IgD-negative memory B cell (primary cell): ENCODE data around the gene VPS13A. TPM values are rescaled to one million over a fixed set of nuclear protein-coding genes. Genes with fewer than 3 reads are reported as not detected.
"Not testable (repeated sequence)": the region's sequence is repeated elsewhere in the genome, so short reads cannot be mapped to it uniquely, and the experiment has no call there.

Experiments used
- H3K27ac Mint-ChIP-seq, 3 donors: one replicate each; pipeline ENCODE4 v1.8.0; 2020 to 2022; ENCODE audit warnings: mild to moderate bottlenecking in 3 of 3, mixed read lengths in 3 of 3, moderate library complexity in 1 of 3
- H3K27me3 Mint-ChIP-seq: one replicate; pipeline ENCODE4 v1.8.0; 2021; ENCODE audit warnings: mixed read lengths
- H3K36me3 Mint-ChIP-seq: one replicate; pipeline ENCODE4 v1.8.0; 2020; ENCODE audit warnings: mild to moderate bottlenecking, mixed read lengths
- H3K4me1 Mint-ChIP-seq, 3 donors: one replicate each; pipeline ENCODE4 v1.8.0; 2020 to 2022; ENCODE audit warnings: mixed read lengths in 3 of 3, mild to moderate bottlenecking in 1 of 3
- H3K4me3 Mint-ChIP-seq, 4 donors: one replicate each; pipeline ENCODE4 v1.8.0; 2020 to 2022; ENCODE audit warnings: mild to moderate bottlenecking in 4 of 4, mixed read lengths in 4 of 4, moderate library complexity in 3 of 4
- H3K9me3 Mint-ChIP-seq, 3 donors: one replicate each; pipeline ENCODE4 v1.8.0; 2020 to 2021; ENCODE audit warnings: mixed read lengths in 3 of 3, mild to moderate bottlenecking in 1 of 3
- polyA plus RNA-seq: library from polyadenylated mRNA; unstranded; fragments of 300-500 nt; fragmentation: Illumina TruSeq; gene quantifications from one replicate; pipeline ENCODE4 v1.2.3, GENCODE V29; 2021

Gene VPS13A
- polyA plus RNA-seq, 1 donor from 2014 or later: 3.9 TPM

DNA sequence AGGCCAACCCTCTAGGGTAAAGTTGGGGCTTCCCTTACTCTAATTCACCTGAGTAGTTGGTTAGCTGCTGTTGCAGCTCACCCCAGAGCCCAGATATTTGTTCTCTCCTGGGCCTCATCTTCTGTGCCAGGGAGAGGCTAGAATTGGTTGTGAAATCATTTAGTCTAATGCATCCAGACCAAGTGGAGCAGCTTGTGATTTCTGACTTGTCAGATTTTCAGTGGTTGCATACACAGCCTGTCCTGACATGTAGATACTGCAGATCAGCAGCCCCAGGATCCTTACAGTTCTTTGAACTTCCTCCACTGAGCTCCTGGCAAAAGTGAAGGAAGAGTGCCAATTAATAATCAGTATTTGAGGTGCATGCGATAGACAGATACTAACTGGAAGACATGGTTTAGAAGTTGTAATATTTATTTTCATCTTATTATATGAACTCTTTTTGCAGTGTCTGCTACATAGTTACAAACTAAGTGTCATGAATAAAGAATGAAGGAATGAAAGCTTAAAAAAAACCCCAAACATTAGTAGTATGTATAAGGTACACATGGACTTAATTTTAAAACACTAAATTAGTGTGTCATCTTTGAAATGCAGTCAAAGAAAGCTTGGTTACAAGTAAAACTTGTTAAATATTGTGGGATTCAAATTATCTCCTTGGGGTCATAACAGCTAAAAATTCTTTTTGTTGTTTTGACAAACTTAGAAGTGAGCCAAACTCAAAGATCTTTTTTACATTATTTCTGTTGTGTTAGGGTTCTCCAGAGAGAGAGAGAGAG, 128.5 kb downstream of the VPS13A start:
- Mint-ChIP-seq H3K27me3 (no peaks in the 10 kb centered on the region), H3K27ac (no peak overlapping the region), H3K4me1 (peaks cover 0 to 2% (median 0%) of the 10 kb centered on the region in 3 donors), H3K9me3 (no peaks in the 10 kb centered on the region), H3K4me3 (no peak overlapping the region), H3K36me3 (peaks cover 10% of the 10 kb centered on the region)

DNA sequence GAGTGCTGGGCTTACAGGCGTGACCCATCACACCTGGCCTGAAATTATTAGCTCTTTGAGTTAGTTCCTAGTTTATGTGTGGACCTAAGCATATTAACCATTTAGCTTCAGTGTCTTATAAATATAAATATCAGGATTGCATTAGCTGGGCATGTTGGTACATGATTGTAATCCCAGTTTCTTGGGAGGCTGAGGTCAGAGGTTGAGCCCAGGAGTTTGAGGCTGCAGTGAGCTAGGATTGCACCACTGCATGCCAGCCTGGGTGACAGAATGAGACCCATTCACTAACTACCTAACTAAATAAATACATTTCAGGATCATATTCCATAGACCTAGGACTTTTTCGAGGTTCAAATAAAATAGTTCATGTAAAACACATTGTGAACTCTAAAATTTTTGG, 129.8 kb downstream of the VPS13A start:
- Mint-ChIP-seq H3K4me1 (peaks cover 0 to 2% (median 0%) of the 10 kb centered on the region in 3 donors), H3K27ac (no peak overlapping the region), H3K9me3 (no peaks in the 10 kb centered on the region), H3K27me3 (no peaks in the 10 kb centered on the region), H3K36me3 (peaks cover 20% of the 10 kb centered on the region), H3K4me3 (no peak overlapping the region)

DNA sequence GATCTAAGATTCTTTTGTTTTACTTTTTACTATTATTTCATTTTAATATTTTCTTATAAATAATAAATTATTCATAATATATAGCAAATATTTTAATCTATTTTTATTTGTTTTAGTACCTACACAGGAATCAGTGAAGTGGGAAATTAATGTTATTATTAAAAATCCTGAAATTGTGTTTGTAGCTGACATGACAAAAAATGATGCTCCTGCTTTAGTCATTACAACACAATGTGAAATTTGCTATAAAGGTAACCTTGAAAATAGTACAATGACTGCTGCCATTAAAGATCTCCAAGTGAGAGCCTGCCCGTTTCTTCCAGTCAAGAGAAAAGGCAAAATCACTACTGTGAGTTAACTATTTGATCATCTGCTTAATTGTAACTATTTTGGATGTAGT, 138.7 kb downstream of the VPS13A start:
- no peaks in the 10 kb centered on the region for H3K4me1 Mint-ChIP-seq
- peaks cover 15% of the 10 kb centered on the region for H3K36me3 Mint-ChIP-seq
- H3K9me3 Mint-ChIP-seq: no peaks in the 10 kb centered on the region
- H3K27me3 Mint-ChIP-seq: no peaks in the 10 kb centered on the region
- H3K4me3 Mint-ChIP-seq: no peak overlapping the region
- H3K27ac Mint-ChIP-seq: no peak overlapping the region

DNA sequence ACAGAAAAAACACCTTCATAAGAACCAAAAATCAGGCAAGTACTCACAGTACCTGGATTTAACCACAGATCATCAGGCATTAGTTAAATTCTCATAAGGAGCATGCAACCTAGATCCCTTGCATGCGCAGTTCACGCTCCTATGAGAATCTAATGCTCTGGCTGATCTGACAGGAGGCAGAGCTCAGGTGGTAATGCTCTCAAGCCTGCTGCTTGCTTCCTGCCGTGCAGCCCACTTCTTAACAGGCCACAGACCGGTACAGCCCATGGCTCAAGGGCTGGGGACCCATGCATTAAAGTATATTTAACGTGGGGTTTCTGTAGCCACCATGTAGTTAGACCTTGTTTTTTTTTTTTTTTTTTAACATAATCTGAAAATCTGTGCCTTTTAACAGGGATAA, 147.7 kb downstream of the VPS13A start:
- H3K27me3 Mint-ChIP-seq: no peaks in the 10 kb centered on the region
- no peak overlapping the region for H3K4me3 Mint-ChIP-seq
- H3K4me1 Mint-ChIP-seq: no peaks in the 10 kb centered on the region
- H3K36me3 Mint-ChIP-seq: peaks cover 13% of the 10 kb centered on the region
- no peaks in the 10 kb centered on the region for H3K9me3 Mint-ChIP-seq
- H3K27ac Mint-ChIP-seq: peak overlapping the region in 1 of 3 donors; percentile 20

DNA sequence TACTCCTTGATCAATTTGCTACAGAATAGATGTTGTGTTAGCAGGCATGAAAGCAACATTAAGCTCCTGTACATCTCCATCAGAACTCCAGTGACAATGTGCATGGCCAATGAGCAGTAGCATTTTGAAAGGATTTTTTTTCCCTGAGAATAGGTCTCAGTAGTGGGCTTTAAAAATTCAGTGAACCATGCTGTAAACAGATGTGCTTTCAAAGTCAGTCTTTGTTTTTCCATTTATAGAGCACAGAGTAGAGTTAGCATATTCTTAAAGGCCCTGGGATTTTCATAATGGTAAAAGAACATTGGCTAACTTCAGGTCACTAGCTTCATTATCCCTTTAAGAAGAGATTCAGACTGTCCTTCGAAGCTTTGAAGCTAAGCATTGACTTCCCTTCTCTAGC, 150.8 kb downstream of the VPS13A start:
- Mint-ChIP-seq H3K9me3 (no peaks in the 10 kb centered on the region), H3K27me3 (no peaks in the 10 kb centered on the region), H3K27ac (peak overlapping the region in 1 of 3 donors; percentile 45), H3K4me1 (no peaks in the 10 kb centered on the region), H3K36me3 (peaks cover 10% of the 10 kb centered on the region), H3K4me3 (no peak overlapping the region)

DNA sequence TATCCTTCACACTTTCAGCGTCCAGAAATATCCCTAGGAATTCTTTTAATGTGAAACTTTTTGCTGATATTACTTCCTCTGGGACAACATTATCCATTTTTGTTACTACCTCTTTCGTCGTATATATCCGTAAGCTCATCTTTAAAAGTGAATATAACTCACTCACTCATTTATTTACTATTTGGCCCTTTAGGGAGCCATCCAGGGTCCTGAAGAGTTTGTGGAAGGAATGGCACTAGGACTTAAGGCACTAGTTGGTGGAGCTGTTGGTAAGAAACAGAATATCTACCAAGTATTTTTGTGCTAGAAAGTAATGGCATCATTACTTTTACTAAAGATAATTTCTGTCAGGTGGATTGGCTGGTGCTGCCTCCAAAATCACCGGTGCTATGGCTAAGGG, 192.7 kb downstream of the VPS13A start:
- no peak overlapping the region for H3K4me3 Mint-ChIP-seq
- peaks cover 22% of the 10 kb centered on the region for H3K36me3 Mint-ChIP-seq
- H3K4me1 Mint-ChIP-seq: no peaks in the 10 kb centered on the region
- no peak overlapping the region for H3K27ac Mint-ChIP-seq
- no peaks in the 10 kb centered on the region for H3K27me3 Mint-ChIP-seq
- H3K9me3 Mint-ChIP-seq: peaks cover 2 to 4% (median 3%) of the 10 kb centered on the region in 3 donors

DNA sequence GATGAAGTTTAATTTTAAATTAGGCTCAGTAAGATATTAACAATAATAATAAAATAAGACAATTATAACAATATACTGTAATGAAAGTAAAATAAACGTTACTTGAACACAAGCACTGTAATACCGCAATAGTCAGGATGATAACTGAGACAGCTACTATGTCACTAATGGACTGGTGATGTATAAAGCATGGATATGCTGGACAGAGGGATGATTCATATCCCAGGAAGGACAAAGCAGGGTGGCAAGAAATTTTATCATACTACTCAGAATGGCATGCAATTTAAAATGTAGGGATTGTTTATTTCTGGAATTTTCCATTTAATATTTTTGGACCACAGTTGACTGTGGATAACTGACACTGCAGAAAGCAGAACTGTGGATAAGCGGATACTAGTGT, 196.9 kb downstream of the VPS13A start:
- Mint-ChIP-seq H3K27me3 (no peaks in the 10 kb centered on the region), H3K36me3 (peaks cover 9% of the 10 kb centered on the region), H3K4me1 (no peaks in the 10 kb centered on the region), H3K9me3 (peaks cover 2 to 4% (median 3%) of the 10 kb centered on the region in 3 donors), H3K4me3 (no peak overlapping the region), H3K27ac (no peak overlapping the region)

DNA sequence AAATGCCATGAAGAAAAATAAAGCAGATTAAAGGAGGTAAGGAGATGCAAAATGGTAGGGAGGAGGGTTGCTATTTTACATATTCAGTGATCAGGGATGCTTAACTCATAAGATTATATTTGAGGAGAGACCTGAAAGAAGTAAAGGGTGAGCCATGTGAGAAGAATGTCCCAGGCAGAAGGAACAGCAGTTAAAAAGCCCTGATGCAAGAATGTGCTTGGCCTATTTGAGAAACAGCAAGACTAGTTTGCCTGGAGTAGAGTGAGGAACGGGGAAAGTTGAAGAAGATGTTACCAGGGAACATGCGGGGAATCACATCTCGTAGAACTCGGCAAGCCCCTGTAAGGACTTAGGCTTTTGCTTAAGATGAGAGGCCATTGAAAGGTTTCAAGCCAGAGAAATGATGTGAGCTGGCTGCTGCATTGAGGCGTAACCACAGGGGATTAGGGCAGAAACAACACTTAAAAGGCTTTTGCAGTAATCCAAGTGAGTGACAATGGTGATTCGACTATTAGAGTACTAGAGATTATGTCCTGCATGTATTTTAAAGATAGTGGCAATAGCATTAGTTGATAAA, 198.7 kb downstream of the VPS13A start:
- no peaks in the 10 kb centered on the region for H3K27me3 Mint-ChIP-seq
- H3K27ac Mint-ChIP-seq: no peak overlapping the region
- peaks cover 6% of the 10 kb centered on the region for H3K36me3 Mint-ChIP-seq
- H3K9me3 Mint-ChIP-seq: peaks cover 2 to 3% (median 3%) of the 10 kb centered on the region in 3 donors
- H3K4me3 Mint-ChIP-seq: no peak overlapping the region
- H3K4me1 Mint-ChIP-seq: peaks cover 0 to 1% (median 0%) of the 10 kb centered on the region in 3 donors

DNA sequence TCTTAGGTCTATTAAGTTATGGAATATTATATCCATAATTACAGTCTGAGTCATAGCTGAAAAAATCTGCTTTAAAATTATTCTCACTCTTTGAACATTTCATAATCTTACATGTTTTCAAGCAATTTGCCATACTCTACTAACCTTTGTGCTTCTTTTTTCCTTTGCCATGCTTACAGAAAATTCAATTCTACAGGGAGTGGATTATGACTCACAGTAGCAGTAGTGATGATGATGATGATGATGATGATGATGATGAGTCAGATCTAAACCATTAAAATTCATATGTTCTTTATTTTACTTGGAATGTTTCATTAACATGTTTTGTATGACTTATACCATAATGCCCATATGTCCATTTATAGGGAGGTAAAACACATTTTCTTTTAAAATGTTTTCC, 207.1 kb downstream of the VPS13A start:
- Mint-ChIP-seq H3K4me1 (peaks cover 0 to 1% (median 0%) of the 10 kb centered on the region in 3 donors), H3K4me3 (no peak overlapping the region), H3K36me3 (peaks cover 2% of the 10 kb centered on the region), H3K9me3 (no peaks in the 10 kb centered on the region), H3K27ac (peak overlapping the region in 1 of 3 donors; percentile 62), H3K27me3 (no peaks in the 10 kb centered on the region)

DNA sequence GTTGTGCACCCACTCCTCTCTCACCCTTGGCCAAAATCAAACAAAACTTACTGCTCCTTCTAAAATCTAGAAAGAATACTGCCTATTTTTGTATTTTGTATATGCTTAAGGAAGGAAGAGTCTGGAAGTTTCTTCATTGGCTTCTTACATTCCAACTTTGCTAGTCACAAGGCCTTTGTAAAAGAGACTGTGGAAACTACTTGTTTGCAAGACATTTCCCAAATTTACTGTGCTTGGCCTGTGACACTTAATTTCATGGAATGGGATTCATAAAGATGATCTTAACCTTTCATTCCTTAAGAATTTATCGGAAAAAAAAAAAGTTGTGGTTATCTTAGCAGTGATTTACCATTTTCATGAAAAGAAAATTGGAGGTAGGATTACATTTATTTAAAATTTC, 208.9 kb downstream of the VPS13A start:
- Mint-ChIP-seq H3K27me3 (no peaks in the 10 kb centered on the region), H3K9me3 (no peaks in the 10 kb centered on the region), H3K4me1 (no peaks in the 10 kb centered on the region), H3K27ac (no peak overlapping the region), H3K4me3 (no peak overlapping the region), H3K36me3 (no peaks in the 10 kb centered on the region)

DNA sequence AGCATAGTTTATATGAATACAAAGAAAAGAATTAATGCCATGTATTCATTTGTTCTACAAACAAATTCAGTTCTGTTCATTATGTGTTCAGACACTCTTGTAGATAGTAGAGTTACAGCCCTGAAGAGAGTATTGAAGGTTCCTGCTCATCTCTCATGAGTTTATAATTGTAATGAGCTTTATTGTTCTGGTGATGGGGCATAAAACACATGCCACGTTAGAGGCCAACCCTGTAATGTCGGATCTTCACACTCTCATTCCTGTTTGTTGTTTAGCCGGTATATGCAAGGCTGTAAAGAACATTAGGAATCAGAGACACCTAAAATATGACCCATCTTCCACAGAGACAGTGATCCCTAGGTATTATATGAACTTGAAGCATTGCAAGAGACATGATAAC, 214.5 kb downstream of the VPS13A start:
- H3K36me3 Mint-ChIP-seq: no peaks in the 10 kb centered on the region
- H3K9me3 Mint-ChIP-seq: no peaks in the 10 kb centered on the region
- H3K4me3 Mint-ChIP-seq: no peak overlapping the region
- no peaks in the 10 kb centered on the region for H3K4me1 Mint-ChIP-seq
- H3K27ac Mint-ChIP-seq: no peak overlapping the region
- no peaks in the 10 kb centered on the region for H3K27me3 Mint-ChIP-seq

DNA sequence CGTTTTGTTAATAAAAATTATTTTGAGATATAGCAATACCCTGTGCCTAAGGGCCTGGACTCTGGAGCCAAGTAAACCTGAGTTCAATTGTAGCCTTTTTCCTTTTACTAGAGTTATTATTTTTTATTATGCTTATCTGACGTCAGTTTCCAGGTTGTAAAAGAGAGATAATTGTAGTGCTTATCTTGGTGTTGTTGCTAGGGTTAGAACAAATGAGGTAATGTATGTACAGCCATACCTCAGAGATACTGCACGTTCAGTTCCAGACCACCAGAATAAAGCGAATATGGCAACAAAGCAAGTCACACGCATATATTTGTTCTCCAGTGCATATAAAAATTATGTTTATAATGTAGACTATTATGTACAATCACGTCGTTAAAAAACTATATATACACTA, 215.0 kb downstream of the VPS13A start:
- H3K4me3 Mint-ChIP-seq: no peak overlapping the region
- no peaks in the 10 kb centered on the region for H3K4me1 Mint-ChIP-seq
- no peaks in the 10 kb centered on the region for H3K9me3 Mint-ChIP-seq
- no peaks in the 10 kb centered on the region for H3K36me3 Mint-ChIP-seq
- H3K27me3 Mint-ChIP-seq: no peaks in the 10 kb centered on the region
- no peak overlapping the region for H3K27ac Mint-ChIP-seq

DNA sequence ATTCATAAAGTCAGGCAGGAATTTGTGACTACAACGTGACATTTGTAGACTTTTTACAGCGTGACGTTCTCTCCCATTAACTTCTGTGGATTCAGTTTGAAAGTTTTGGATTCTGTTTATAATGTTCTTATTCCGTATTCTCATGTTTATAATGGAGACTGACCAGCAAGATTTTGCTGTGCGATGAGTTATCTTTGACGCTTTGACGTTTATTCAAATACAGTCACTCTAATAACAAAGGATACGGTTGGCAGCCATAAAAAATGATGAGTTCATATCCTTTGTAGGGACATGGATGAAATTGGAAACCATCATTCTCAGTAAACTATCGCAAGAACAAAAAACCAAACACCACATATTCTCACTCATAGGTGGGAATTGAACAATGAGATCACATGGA, 221.2 kb downstream of the VPS13A start:
- not testable (repeated sequence) for H3K27me3 Mint-ChIP-seq, H3K9me3 Mint-ChIP-seq, H3K36me3 Mint-ChIP-seq, H3K4me1 Mint-ChIP-seq, H3K4me3 Mint-ChIP-seq, H3K27ac Mint-ChIP-seq

DNA sequence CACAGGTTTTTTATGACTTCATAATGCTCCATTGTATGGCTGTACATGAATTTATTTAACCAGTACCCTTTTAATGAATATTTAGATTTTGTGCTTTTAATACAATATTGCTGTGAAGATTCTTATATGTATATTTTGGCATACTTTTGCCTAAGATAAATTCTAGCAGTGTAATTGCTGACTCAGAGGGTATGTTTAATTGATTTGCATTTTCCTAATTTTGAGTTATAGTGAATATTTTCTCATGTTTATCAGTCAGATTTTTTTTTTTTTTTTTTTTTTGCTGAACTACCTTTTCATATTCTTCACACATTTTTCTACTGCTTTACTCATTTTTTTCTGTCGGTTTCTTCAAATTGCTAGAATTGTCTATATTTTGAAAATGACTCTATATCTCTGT, 222.6 kb downstream of the VPS13A start:
- no peak overlapping the region for H3K27ac Mint-ChIP-seq

DNA sequence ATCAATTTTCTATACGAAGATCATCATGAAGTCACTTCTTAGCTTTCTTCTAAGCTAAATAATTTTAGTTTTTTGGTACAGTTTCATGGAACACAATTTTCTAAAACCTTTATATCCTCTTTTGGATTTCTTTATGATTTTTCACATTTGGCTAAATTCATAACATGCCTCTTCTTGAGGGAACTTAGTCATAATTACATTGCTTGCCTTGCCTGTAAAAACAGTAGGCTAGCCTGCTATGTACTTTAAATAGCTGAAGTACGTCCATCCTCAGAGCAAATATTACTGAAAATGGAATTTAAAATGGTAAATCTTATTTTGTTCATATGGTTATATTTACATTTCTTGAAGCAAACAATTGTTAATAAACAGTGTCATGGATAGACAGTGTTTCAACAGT, 225.0 kb downstream of the VPS13A start:
- H3K4me3 Mint-ChIP-seq: no peak overlapping the region
- no peaks in the 10 kb centered on the region for H3K27me3 Mint-ChIP-seq
- H3K4me1 Mint-ChIP-seq: no peaks in the 10 kb centered on the region
- H3K27ac Mint-ChIP-seq: no peak overlapping the region
- H3K36me3 Mint-ChIP-seq: peaks cover 22% of the 10 kb centered on the region
- peaks cover 0 to 3% (median 0%) of the 10 kb centered on the region in 3 donors for H3K9me3 Mint-ChIP-seq

More for the DNA sequence above, 222.6 kb downstream of the VPS13A start:
- Mint-ChIP-seq H3K27me3 (no peaks in the 10 kb centered on the region), H3K9me3 (no peaks in the 10 kb centered on the region), H3K4me3 (no peak overlapping the region), H3K4me1 (no peaks in the 10 kb centered on the region), H3K36me3 (peaks cover 3% of the 10 kb centered on the region)

DNA sequence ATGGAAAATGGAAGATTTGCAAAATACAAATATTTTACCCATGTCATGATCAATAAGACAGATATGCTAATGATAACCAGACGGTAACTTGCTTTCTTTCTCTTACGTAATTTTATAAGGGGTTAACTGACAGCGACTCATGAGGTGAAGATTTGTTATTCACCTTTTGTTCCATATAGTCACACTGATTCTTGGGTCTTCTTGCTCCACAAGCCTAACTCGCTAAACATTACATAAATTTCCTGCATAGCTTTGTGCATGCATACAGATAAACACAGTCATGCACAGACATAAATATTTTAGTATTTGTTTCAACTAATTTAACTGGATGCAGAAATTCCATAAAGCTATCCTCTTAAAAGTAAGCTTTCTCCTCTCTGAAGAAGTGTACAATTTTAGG, 225.9 kb downstream of the VPS13A start:
- Mint-ChIP-seq H3K4me1 (no peaks in the 10 kb centered on the region), H3K27me3 (no peaks in the 10 kb centered on the region), H3K9me3 (peaks cover 0 to 3% (median 0%) of the 10 kb centered on the region in 3 donors), H3K36me3 (peaks cover 25% of the 10 kb centered on the region), H3K4me3 (no peak overlapping the region), H3K27ac (no peak overlapping the region)
